ENCODE measurements around the gene MTMR10.
A peak's percentile ranks its signal among the peaks of the same experiment; 100 is the strongest.

Gene MTMR10

GRCh38 chr15:30974112-30974511 is 17.3 kb downstream of the MTMR10 start:
- no peak for DNase-seq
- in situ Hi-C loops (cut with HindIII; ENCODE audit: low pct_ligation_motif_present, low pct_unique_long_range_greater_than_20kb, low sequenced_read_pairs), result no loop called here

- in situ Hi-C loops (cut with HindIII; ENCODE audit: low pct_ligation_motif_present, low pct_unique_long_range_greater_than_20kb, low sequenced_read_pairs), result no loop called here
- DNase-seq, result no peak
These were observed 18.0 kb downstream of the MTMR10 start for GRCh38 chr15:30973379-30973778.

- in situ Hi-C loops (cut with HindIII; ENCODE audit: low pct_ligation_motif_present, low pct_unique_long_range_greater_than_20kb, low sequenced_read_pairs), result no loop called here
- no peak for DNase-seq
These were observed 21.7 kb downstream of the MTMR10 start for GRCh38 chr15:30969724-30970123.

DNA sequence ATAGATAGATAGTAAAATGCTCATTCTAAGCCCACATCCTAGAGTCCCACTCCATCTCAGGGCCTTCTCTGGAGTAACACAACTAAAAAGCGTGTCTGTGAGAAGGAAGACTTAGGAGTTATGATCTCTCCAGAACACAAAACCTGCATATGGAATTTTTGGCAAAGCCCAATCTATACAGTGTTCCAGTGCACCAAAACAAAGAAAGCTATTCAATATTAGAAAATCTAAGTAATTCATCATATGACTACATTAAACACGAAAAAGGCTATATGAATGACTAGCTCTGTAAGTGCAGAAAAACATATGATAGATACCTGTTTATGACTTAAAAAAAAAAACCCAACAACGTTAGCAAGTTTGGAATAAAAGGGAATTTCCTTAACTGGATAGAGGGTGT is 27.7 kb downstream of the MTMR10 start:
- DNase-seq, result no peak
- in situ Hi-C loops (cut with HindIII; ENCODE audit: low pct_ligation_motif_present, low pct_unique_long_range_greater_than_20kb, low sequenced_read_pairs), result no loop called here

DNA sequence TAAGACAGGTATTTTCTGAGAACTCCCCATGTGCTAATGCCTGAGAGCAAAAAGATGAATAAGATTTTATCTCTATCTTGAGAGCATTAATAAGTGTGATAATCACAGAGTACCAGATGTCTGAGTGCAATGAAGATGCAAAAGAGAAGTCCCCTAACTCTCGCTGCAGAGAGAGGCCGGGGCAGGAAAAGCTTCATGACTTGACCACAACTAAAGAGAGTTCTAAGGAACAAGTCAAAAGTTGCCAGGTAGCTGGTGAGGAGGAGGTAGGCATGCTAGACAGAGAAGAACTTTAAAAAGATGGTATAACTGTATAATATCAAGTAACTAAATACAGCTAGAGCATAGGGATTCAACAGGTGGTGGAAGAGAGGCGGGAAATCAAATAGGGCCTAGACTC is 28.8 kb downstream of the MTMR10 start:
- in situ Hi-C loops (cut with HindIII; ENCODE audit: low pct_ligation_motif_present, low pct_unique_long_range_greater_than_20kb, low sequenced_read_pairs), result no loop called here
- no peak for DNase-seq

GRCh38 chr15:30962079-30962478 is 29.3 kb downstream of the MTMR10 start:
- no peak for DNase-seq

GRCh38 chr15:30958219-30958618 is 33.2 kb downstream of the MTMR10 start:
- in situ Hi-C loops (cut with HindIII; ENCODE audit: low pct_ligation_motif_present, low pct_unique_long_range_greater_than_20kb, low sequenced_read_pairs), result no loop called here

More at GRCh38 chr15:30962079-30962478, 29.3 kb downstream of the MTMR10 start:
- in situ Hi-C loops (cut with HindIII; ENCODE audit: low pct_ligation_motif_present, low pct_unique_long_range_greater_than_20kb, low sequenced_read_pairs), result no loop called here

GRCh38 chr15:30956216-30957124 is 35.0 kb downstream of the MTMR10 start:
- in situ Hi-C loops (cut with HindIII; ENCODE audit: low pct_ligation_motif_present, low pct_unique_long_range_greater_than_20kb, low sequenced_read_pairs), result no loop called here
- no peak for DNase-seq

More at GRCh38 chr15:30958219-30958618, 33.2 kb downstream of the MTMR10 start:
- no peak for DNase-seq

- no peak for DNase-seq
- in situ Hi-C loops (cut with HindIII; ENCODE audit: low pct_ligation_motif_present, low pct_unique_long_range_greater_than_20kb, low sequenced_read_pairs), result no loop called here
These were observed 36.8 kb downstream of the MTMR10 start for GRCh38 chr15:30954674-30955073.

DNA sequence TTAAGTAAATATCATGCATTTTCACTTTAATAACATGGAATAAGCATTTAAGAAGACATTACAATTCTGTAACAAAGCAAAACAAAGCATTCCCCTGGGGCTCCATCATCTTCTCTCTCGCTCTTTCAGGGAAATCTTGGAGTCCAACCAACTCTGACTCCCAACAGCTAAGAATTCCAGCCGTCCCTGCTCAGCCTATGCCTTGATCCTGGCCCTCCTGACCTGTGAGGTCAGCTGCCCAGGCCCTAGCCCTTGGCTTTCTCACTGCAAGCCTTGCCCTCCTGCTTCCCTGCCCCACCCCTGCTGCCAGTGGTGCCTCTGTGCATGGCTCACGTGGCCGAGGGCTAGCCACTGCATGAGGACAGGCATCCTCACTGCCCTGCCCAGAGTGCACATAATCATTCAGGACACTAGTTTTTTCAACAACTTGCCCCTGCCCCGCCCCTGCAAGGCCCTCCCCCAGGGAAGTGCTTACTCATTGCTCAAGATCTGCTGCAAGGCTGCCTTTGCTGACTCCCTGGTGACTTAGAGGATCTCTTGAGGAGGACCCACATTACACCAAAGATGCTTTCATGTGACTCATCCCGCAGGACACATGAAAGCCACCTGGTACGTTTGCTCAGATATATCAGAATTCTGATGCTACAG is 37.6 kb downstream of the MTMR10 start:
- peak; percentile 62 for DNase-seq
- in situ Hi-C loops (cut with HindIII; ENCODE audit: low pct_ligation_motif_present, low pct_unique_long_range_greater_than_20kb, low sequenced_read_pairs), result no loop called here

DNA sequence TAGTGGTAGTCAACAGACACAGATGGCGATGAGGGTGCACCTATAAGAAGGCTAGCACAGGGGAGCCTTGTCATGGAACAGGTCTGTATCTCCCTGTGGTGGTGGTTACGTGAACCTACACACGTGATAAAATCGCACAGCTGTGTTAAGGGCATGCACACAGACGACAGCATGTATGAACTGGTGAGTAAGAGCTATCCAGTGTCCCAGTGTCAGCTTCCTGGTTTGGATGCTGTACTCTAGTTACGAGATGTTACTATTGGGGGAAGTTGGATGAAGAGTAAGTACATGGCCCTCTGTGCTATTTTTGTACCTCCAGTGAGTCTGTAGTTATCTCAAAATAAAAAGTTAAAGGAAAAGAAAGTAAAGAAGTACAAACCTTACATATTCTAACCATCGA is 38.2 kb downstream of the MTMR10 start:
- in situ Hi-C loops (cut with HindIII; ENCODE audit: low pct_ligation_motif_present, low pct_unique_long_range_greater_than_20kb, low sequenced_read_pairs), result no loop called here

DNA sequence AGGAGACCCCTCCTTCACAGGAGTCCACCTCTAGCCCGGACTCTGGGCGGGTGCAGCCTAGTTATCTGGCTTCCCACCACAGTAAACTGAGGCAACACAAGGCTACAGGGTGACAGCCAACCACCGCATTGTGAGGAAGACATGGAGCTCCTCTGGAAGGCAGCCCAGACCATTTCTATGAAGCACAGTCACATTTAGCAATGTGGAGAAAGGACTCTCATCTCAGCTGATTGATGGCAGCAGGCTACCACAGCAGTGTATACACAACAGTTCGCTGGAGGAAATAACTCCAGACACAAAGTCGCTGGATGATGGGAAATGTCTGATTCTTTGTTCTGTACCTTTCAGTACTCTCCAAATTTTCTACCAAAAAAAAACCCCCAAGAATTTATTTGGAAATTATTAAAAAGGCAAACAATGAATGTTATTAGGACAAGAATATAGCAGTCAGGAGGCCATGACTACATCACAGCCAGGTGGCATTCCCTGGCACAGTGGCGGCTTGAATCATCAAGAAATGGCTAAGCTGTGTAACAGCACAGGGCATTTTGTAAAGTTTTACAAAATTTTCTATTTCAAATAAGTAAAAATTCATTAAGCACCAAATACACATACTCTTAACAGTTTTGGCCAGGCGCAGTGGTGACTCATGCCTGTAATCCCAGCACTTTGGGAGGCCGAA is 47.6 kb downstream of the MTMR10 start:
- in situ Hi-C loops (cut with HindIII; ENCODE audit: low pct_ligation_motif_present, low pct_unique_long_range_greater_than_20kb, low sequenced_read_pairs), result no loop called here
- DNase-seq, result no peak

More for the DNA sequence above, 38.2 kb downstream of the MTMR10 start:
- no peak for DNase-seq

- no peak for DNase-seq
- in situ Hi-C loops (cut with HindIII; ENCODE audit: low pct_ligation_motif_present, low pct_unique_long_range_greater_than_20kb, low sequenced_read_pairs), result no loop called here
These were observed 49.9 kb downstream of the MTMR10 start for GRCh38 chr15:30941520-30941919.

GRCh38 chr15:30940359-30940758 is 51.1 kb downstream of the MTMR10 start:
- in situ Hi-C loops (cut with HindIII; ENCODE audit: low pct_ligation_motif_present, low pct_unique_long_range_greater_than_20kb, low sequenced_read_pairs), result no loop called here
- no peak for DNase-seq

GRCh38 chr15:30939161-30939560 is 52.3 kb downstream of the MTMR10 start:
- in situ Hi-C loops (cut with HindIII; ENCODE audit: low pct_ligation_motif_present, low pct_unique_long_range_greater_than_20kb, low sequenced_read_pairs), result no loop called here
- no peak for DNase-seq

- DNase-seq, result no peak
- in situ Hi-C loops (cut with HindIII; ENCODE audit: low pct_ligation_motif_present, low pct_unique_long_range_greater_than_20kb, low sequenced_read_pairs), result no loop called here
These were observed 58.1 kb downstream of the MTMR10 start for GRCh38 chr15:30933293-30933692.

DNA sequence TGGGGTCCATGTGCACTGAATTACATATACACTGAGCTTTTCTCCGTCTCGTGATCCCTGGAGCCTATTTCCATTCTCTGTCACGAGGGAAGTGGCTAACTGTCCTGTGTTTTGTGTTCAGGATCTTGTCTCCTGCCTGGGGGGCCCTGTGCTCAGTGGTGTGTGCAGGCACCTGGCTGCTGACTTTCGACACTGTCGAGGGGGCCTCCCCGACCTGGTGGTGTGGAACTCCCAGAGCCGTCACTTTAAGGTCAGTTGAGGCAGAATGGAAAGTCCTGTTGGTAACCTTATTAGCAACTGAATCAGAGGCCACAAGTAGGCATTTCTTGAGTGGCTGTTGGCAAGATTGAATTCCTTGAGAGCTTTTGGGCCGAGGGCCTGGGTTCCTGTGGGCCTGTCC is 61.0 kb downstream of the MTMR10 start:
- in situ Hi-C loops (cut with HindIII; ENCODE audit: low pct_ligation_motif_present, low pct_unique_long_range_greater_than_20kb, low sequenced_read_pairs), result no loop called here
- no peak for DNase-seq

DNA sequence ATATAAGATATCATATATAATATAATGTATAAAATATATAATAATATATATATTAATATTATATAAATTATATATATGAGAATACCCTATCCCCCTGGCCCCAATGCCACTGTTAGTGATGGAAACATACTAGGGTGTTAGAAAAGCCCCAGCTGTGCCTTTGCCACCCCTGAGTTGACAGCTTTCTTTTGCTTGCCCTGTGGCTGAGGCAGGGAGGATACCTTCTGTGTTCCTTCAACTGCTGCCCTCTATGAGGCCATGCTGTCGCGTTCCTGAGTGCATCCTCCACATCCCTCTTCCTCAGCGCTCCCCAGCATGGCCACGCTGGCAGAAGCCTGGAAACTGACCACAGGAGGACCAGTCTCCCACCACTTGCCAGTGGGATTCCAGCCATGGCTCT is 61.4 kb downstream of the MTMR10 start:
- in situ Hi-C loops (cut with HindIII; ENCODE audit: low pct_ligation_motif_present, low pct_unique_long_range_greater_than_20kb, low sequenced_read_pairs), result no loop called here
- no peak for DNase-seq

DNA sequence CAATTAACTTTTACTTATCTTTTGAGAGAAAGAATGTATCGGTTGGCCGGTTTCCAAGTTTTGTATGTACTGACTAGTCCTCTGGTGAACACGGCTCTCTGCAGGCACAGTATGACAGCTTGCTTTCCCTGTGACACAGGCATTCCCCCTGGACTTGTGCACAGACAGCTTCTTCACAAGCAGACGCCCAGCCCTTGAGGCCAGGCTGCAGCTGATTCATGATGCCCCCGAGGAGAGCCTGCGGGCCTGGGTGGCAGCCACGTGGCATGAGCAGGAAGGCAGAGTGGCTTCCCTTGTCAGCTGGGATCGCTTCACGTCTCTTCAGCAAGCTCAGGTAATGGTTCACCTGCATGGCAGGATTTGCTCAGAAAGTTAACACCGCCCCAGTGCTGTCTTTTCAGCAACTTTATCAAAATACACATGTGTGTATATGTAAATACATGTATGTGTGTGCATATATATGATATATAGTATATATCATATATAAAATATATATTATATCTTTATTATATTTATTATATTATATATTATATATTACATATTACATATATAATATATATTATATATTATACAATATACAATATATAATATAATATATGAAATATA is 62.3 kb downstream of the MTMR10 start:
- DNase-seq, result no peak
- in situ Hi-C loops (cut with HindIII; ENCODE audit: low pct_ligation_motif_present, low pct_unique_long_range_greater_than_20kb, low sequenced_read_pairs), result no loop called here

All from ACHN (cell line).